ENCODE data around the gene HS6ST1.
"Not testable (repeated sequence)": the region's sequence is repeated elsewhere in the genome, so short reads cannot be mapped to it uniquely, and the experiment has no call there.

HS6ST1 gene

DNA sequence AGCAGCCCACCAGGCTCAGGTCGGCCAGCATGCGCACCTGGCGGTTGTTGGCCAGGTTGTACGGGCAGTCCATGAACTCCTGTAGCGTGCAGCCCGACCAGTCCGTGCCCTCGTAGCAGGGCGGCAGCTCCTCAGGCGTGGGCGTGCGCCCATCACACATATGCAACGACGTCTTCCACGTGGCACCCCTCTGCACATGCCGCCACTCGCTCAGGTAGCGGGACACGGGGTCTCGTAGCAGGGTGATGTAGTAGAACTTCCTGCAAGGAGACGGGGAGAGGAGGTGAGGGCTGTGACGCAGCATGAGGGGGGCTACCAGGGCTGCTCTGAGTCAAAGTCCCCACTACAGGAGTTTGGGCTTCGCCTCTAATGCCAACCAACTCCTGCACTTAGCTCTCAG lies 50.1 kb downstream of the HS6ST1 start:
- DNase-seq (ENCODE audit: low read depth in 2 of 2): not testable (repeated sequence)

DNA sequence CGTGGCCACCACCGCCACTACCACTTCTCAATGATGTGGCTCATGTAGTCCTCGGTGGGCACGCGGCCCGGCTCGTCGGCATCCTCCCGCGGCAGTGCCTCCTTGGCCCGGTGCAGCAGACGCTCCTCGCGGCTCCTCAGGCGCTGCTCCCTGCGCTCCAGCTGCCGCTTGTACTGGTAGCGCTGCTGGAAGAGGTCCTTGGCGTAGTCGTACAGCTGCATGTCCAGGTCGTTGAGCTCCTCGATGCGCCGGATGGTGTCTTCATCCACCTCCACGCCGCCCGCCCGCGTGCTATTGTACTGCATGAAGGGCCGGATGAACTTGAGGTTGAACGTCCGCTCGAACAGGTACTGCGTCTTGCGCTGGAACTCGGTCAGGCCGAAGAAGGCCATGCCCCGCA lies 50.5 kb downstream of the HS6ST1 start:
- not testable (repeated sequence) for DNase-seq (ENCODE audit: low read depth in 2 of 2)

DNA sequence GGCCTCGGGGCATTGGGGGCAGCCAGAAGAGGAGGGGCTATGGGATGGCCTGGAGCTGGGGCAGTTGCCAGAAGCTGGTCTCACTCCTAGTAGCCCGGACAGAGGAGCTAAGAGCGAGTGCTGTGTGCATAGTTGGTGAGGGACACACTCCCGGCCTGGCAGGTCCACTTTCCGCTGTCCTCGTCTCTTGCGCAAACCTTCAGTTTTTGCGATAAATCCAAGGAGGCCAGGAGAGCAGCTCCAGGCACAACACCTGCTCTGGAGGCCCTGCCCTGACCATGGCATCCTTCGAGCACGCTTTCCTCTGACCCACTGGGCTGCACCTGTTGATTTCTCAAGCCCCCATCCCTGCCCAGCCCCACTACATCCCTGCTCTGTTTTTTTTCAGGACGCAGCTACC lies 51.0 kb downstream of the HS6ST1 start:
- DNase-seq (ENCODE audit: low read depth in 2 of 2): not testable (repeated sequence)

DNA sequence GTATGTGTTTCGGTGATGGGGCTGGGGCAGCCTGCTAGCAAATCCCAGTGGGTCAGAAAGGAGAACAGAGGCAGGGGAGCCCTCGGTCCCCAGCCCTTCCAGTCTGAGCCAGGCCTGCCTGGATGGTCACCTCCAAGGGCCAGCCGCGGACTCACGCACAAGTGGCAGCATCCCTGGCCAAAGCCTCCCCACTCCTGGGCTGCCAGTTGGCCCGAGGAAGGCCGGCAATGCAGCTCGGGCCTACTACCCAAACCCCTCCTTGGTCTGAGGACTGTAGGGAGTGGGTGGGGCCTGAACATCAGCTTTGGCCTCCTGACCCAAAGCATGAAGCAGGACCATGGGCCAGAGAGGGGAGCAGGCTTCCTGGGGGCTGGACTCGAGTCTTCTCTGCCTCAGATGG lies 51.5 kb downstream of the HS6ST1 start:
- not testable (repeated sequence) for DNase-seq (ENCODE audit: low read depth in 2 of 2)

DNA sequence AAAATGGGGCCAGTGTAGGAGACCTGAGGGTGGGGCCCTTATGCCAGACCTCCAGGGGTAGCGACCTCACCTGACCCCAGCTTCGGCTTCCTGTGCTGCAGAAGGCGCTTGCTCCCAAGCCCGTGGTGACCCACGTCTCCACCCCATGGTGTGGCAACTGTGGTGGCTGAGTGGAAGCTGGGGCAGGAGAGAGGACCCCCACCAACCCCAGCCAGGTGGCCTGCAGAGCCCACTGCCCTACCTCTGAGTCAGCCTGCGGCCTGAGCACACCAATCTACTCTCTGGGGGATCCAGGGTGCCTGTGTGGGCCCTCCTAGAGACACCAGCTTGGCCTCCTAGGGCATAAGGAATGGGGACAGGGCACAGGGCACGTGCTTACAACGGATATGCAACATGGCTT lies 52.2 kb downstream of the HS6ST1 start:
- not testable (repeated sequence) for DNase-seq (ENCODE audit: low read depth in 2 of 2)

DNA sequence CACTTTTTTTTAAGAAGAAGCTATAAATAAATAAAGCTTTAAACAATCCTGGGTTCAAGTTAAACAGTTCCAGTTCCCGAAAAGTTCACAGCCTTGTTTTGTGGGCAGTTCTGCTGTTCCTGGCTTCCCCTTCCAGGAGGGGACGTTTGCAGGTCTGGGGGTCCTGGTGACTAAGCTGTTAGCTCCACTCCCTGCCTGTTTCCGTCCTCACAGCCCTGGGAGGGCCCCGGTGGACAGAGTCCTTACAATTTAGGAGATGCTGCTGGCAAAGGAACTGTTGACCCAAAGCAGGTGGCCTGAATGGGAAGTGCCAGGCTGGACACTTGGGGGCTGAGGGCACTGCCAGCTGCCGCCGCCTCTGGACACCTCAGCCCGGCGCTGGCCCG lies 53.1 kb downstream of the HS6ST1 start:
- DNase-seq (ENCODE audit: low read depth in 2 of 2): not testable (repeated sequence)

DNA sequence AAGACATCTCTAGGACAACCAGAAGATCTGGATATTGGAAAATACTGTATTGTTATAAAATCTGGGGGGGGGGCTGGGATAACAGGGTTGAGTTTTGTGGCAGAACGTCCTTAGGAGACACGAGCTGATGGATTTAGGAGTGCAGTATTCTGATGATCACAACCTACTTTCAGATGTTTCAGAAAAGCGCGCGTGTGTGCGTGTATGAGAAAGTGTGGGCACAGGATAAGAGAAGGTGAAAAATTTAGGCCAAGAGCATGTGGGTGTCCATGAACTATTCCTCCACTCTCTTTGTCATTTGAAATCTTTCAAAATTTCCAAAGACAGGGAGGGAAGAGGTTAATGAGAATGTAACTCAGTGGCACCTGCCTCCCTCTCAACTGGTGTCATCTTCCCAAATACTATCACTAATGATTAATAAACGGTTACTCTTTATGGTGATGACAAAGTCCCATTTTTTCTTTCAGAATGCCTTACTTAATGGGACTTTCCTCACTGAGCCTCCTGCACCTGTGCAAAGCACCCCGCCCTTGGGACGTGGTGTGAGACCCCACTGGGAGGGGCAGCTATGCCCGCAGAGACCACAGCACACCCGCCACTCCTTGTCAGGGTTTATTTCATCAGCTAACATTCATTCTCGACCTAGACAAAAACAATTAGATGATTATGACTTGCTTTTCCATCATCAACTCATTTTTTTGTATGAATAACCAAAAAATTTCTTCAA lies 53.6 kb downstream of the HS6ST1 start:
- no peak for DNase-seq (ENCODE audit: low read depth in 2 of 2)

DNA sequence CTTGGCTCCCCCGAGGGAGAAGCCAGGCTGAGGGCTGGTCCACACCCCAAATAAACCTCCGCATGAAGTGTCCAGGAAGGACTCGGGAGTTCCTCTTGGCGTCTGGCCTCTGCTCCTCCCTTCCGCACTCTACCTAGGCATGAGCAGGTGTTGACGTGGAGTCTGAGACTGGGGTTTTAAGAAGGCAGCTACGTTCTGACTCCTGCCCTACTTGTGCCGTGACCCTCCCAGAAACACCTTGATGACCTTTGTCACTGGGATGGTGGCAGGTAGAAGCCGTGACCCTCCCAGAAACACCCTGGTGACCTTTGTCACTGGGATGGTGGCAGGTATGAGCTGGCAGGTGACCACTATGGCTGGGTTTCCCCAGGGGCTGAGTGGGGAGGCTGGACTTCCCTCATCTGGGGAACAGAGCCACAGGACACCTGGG lies 54.8 kb downstream of the HS6ST1 start:
- DNase-seq (ENCODE audit: low read depth in 2 of 2): no peak

DNA sequence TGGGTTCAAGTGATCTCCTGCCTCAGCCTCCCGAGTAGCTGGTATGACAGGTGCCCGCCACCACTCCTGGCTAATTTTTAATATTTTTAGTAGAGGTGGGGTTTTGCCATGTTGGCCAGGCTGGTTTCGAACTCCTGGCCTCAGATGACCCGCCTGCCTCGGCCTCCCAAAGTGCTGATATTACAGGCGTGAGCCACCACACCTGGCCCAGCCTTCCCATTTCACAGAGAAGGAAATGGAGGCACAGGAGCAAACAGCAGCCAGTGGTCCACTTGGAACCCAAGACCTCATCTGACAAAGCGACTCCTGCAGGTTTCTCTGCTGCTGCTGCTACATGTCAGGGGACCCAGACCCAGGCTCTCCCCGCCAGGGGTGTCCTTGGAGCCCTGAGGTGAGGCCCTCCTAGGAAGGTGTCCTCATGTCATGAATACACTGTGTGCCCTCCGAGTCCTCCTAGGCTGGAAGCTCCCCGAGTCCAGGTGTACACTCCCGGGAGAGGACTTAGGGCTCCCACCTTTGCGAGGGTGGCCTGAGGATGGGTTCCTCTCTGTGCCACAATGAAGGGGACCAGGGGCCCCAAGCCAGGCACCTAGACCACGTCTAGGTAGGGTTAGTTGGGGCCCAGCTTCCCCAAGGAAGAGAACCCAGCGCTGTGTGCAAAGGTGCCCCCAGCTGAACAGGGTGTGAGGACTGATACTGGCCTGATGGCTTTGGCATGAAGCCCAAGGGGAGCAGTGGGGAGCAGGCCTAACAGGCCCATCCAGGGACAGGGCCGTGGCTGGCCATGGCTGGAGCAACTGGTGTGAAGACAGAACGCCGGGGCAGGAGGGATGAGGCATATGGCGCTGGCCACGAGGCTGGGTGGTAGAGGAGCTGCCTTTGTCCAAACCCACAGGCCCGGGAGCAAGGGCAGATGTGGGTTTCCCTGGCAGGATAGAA lies 56.1 kb downstream of the HS6ST1 start:
- DNase-seq (ENCODE audit: low read depth in 2 of 2): no peak

DNA sequence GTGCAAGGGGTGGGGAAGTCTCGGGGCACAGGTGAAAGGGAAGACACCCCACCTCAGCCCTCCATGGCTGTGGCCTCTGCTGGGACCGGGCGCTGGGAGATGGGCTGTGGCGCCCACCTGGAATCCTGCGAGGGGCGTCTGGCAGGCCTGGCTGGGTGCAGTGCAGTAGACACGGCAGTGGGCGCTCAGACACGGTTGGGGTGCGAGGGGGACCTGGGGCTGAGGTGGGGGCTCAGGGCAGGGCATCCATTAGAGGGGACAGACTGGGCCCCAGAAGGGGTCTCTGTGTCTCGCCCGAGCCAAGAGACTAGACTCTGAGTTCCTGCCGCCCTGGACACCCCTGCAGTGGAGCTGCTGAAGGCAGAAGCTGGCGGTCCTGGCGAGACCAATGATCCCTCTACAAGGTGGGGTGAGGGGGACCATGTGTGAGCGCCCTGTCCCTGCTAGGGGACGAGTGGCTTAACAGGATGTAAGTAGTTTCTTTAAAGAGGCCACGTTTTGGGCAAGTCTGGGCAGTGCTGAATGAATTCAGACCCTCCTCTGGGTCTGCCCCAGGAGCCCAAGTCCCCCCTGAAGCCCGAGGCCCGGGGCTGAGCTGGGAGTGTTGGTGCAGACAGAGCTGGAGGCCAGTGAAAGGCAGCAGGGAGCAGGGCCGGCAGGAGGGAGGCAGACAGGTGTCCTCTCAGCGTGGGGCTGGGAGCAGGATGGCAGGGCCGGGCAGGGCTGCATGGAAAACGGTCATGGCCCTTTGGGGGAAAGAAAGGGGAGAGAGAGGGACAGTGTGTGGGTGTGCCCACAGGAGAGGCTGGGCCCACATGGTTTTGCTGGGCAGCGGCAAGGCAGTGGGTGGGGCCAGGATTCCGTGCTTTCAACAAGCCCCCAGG lies 57.2 kb downstream of the HS6ST1 start:
- no peak for DNase-seq (ENCODE audit: low read depth in 2 of 2)

DNA sequence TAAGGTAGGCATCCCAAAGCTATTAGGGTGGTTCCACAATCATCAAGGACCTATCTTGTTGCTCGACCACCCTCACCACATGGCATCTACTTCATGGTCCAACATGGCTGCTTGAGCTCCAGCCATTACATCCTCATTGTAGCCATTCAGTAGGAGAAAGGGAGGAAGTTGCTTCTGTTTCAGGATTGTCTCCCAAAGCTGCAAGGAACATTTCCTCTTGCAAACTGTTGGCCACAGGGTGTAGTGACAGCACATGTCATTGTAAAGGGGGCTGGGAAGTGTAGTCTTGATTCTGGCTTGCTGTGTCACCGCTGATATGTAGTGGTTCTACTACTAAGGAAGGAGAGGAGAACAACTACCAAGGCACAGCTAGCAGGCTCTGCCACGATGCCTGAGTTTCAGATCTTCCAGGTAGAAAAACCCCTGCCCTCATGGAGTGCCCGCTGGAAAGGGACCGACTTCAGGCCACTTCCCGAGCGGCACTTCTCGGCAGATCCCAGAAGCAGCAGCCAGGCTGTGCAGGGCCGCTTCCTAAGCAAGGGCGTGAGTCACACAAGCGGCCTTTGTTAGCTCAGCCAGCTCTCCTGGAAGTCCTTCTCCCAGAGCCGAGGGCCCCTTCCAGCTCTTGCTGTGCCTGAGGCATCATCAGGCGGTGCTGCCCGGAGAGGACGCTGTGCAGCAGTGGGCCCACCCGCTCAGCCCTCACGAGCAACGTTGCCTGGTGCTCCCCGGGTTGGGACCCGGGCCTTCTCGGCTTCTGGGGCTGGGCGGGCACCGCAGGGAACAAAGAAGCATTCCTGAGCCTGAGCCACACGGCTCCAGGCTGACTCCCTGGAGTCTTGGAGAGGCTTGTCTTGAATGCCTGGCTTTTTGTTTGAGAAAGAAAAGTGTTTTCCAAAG lies 58.2 kb downstream of the HS6ST1 start:
- DNase-seq (ENCODE audit: low read depth in 2 of 2): no peak

DNA sequence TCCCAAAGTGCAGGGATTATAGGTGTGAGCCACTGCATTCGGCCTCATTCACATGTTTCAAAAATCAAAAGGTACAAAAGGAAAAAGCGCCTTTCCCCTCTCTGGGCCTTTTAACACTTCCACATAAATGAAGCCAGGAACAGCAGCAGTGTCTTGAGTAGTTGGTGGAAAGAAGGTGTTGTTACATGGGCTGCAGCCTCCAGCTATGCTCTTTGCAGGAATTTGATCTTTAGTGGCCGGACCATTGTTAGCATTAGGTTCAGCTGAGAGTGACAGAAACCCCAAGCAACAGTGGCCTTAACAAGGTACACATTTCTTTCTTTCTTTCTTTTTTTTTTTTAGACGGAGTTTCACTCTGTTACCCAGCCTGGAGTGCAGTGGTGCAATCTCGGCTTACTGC lies 59.1 kb downstream of the HS6ST1 start:
- no peak for DNase-seq (ENCODE audit: low read depth in 2 of 2)

DNA sequence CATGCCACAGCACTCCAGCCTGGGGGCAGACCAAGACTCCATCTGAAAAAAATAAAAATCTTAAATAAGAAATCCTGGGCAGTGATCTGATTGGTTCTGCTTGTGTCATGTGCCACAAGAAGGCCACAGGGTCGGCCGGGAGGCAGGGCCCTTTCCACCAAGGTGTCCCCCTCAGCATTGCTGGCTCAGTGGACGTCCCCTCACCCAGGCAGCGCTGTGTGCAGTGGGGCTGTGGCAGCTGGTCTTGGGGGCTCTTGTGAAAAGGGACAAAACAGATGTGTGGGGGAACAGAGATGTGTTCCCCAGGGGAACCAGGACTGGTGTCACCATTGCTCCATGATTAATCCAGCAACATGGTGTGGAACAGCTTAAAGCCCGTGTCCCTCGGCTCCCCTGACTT lies 60.5 kb downstream of the HS6ST1 start:
- DNase-seq (ENCODE audit: low read depth in 2 of 2): no peak

DNA sequence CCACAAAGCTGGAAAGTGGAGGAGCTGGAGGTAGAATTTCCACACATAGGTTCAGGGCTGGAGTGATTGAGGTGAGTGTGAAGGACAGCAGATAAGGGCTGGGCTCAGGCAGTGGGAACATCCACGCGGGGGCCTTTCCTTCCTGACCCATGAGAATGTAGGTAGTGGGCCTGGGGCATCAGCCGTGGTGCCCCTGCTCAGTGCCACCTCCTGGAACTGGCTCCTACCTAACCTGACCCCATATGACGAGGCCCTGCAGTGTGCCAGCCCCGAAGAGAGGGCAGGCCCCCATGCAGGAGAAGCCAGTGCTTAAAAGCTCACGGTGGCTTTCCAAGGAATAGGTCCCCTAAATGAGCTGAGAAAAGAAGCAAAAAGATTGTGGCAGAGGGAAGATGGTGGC lies 66.2 kb downstream of the HS6ST1 start:
- no peak for DNase-seq (ENCODE audit: low read depth in 2 of 2)

DNA sequence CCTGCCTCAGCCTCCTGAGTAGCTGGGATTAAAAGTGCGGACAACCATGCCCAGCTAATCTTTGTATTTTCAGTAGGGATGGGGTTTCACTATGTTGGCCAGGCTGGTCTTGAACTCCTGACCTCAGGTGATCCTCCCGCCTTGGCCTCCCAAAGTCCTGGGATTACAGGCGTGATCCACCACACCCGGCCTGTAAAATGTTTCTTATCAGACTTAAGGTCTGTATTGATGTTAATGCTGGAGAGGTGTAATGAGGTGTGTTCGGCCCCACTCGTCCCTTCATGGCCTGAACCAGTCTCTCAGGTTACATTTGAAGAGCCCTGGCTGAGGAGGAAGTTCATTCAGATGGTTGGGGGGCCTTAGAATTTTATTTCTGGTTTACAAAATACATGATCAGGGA lies 66.6 kb downstream of the HS6ST1 start:
- not testable (repeated sequence) for DNase-seq (ENCODE audit: low read depth in 2 of 2)

DNA sequence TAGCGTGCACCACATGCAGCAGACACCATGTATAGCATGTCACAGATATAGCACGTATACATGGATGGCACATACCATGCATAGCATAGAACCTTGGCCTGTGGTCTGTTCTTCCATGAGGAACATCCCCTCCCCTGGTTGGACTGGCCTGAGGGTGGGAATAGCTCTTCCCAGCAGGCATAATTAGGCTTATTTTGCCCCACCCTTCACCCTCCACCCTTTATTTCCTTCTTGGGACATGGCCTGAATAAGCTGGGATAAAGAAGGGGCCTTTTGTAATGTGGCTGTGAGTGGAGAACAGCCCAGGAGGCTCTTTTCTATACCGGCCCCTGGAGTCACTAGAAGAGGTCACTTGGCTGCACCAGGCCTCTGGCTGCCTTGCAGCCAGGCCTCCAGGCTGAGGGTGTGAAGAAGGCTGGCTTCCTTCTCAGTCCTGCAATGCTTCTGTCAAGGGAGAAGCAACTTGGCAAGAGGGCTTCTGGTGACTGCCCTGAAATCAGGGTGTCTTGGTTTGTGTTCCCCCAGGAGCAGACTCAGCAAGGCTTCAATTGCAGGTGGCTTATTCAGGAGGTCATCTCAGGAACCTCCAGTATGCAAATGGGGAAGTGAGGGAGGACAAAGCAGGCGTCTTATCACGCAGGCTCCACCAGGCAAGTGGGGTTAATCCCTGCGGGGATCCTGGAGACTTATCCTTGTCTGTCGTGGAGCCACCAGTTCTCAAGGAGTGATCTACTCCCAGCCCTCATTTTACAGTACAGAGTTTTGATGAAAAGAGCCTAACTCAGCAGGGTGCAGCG lies 68.2 kb downstream of the HS6ST1 start:
- no peak for DNase-seq (ENCODE audit: low read depth in 2 of 2)

DNA sequence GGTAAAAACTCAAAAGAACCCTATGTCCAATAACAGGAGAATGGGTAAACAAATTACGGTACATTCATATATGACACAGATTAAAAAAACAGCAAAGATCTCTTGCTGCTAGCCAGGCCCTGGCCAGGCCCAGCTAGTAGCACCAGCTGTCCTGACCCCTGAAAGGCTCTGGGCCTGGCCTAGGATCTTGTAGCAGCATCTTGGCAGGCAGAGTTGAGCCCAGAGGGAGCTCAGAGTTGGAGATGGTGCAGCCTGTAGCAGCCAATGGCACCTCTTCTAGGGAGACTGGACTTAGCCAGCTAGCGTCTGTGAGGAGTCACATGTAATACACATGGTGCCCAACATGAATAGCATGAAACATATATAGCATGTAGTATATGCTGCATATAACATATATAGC lies 69.1 kb downstream of the HS6ST1 start:
- DNase-seq (ENCODE audit: low read depth in 2 of 2): no peak

DNA sequence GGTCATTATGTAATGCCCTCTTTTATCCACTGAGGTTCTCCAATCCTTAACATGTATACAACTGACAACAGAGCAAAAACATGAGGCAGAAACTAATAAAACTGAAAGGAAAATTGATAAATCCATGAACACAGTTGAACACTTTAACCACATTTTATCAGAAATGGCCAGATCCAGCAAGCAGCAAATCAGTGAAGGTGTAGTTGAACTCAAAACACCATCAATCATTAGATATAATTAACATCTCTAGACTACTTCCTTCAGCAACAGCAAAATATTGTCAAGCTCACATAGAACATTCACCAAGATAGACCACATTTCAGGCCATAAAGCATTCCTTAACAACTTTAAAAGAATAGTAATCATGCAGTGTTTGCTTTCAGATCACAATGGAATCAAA lies 72.9 kb downstream of the HS6ST1 start:
- DNase-seq (ENCODE audit: low read depth in 2 of 2): no peak

DNA sequence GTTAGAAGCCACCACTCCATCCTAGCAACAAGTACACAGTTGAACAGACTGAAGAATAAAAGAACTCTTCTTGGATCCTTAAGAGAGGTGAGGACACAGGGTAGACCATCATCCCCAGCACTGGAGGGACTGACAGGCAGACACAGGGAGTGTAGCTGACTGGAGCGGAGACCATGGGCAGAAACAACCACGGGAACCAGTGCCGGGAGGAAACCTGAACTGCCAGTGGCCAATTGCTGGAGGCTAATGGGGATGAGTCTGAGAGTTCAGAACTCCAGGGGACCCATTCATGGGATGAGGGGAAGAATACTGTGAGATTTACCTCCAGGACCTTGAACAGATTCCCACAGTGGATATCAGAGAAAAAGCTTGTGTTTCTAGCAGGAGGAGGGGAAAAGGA lies 76.8 kb downstream of the HS6ST1 start:
- no peak for DNase-seq (ENCODE audit: low read depth in 2 of 2)

Data from stimulated activated CD8-positive, alpha-beta memory T cell treated with anti-CD3 and anti-CD28 coated beads, Interleukin-15, amount 100 ng/mL, for 4 hours (primary cell).